H9 (cell line): ENCODE data around the gene EIF3K. TPM values are rescaled to one million over a fixed set of nuclear protein-coding genes. Genes with fewer than 3 reads are reported as not detected.

Experiments
- DNase-seq: peaks from one replicate; pipeline ENCODE4 v3.0.0-alpha.2; 2017
- H2AFZ ChIP-seq: one replicate; pipeline ENCODE4 v1.6.1; 2013; ENCODE audit warnings: mild to moderate bottlenecking, low read length, control low read depth, moderate library complexity
- H2AK5ac ChIP-seq: 2 replicates; pipeline ENCODE4 v1.6.1; 2013; ENCODE audit warnings: low read length, control low read depth, mixed read lengths; ENCODE audit not compliant: insufficient read length
- H2BK120ac ChIP-seq: one replicate; pipeline ENCODE4 v1.6.1; 2013; ENCODE audit warnings: low read depth, mild to moderate bottlenecking, low read length, control low read depth, inconsistent platforms; ENCODE audit not compliant: poor library complexity, severe bottlenecking
- H2BK12ac ChIP-seq: 2 replicates; pipeline ENCODE4 v1.6.1; 2013; ENCODE audit warnings: low read length, control low read depth, mixed read lengths, low read depth; ENCODE audit not compliant: insufficient read length
- H2BK15ac ChIP-seq: 2 replicates; pipeline ENCODE4 v1.6.1; 2013; ENCODE audit warnings: low read depth, low read length, control low read depth
- H2BK20ac ChIP-seq: one replicate; pipeline ENCODE4 v1.6.1; 2013; ENCODE audit warnings: low read depth, mild to moderate bottlenecking, low read length, control low read depth, inconsistent platforms; ENCODE audit not compliant: poor library complexity, severe bottlenecking
- H2BK5ac ChIP-seq: 2 replicates; pipeline ENCODE4 v1.6.1; 2013; ENCODE audit warnings: low read length, control low read depth, mixed read lengths; ENCODE audit not compliant: insufficient read length
- H3K14ac ChIP-seq: 2 replicates; pipeline ENCODE4 v1.6.1; 2013; ENCODE audit warnings: low read length, control low read depth; ENCODE audit not compliant: insufficient read depth
- H3K18ac ChIP-seq: 2 replicates; pipeline ENCODE4 v1.6.1; 2013; ENCODE audit warnings: low read depth, mild to moderate bottlenecking, mixed read lengths, low read length, control low read depth; ENCODE audit not compliant: insufficient read length
- H3K23ac ChIP-seq: 2 replicates; pipeline ENCODE4 v1.6.1; 2013; ENCODE audit warnings: low read length, control low read depth, mixed read lengths, low read depth; ENCODE audit not compliant: insufficient read length
- H3K23me2 ChIP-seq: 2 replicates; pipeline ENCODE4 v1.6.1; 2013; ENCODE audit warnings: low read depth, mild to moderate bottlenecking, mixed read lengths, low read length, control low read depth; ENCODE audit not compliant: insufficient read length, poor library complexity, severe bottlenecking
- H3K27ac ChIP-seq: 2 replicates; pipeline ENCODE4 v1.5.1; 2013; ENCODE audit warnings: low read length, control low read depth, mixed read lengths, low read depth; ENCODE audit not compliant: insufficient read length
- H3K27me3 ChIP-seq: 2 replicates; pipeline ENCODE4 v1.6.1; 2013; ENCODE audit warnings: low read length, control low read depth, inconsistent platforms; ENCODE audit not compliant: insufficient read depth
- H3K4ac ChIP-seq: 2 replicates; pipeline ENCODE4 v1.6.1; 2013; ENCODE audit warnings: low read depth, mild to moderate bottlenecking, control low read depth, inconsistent platforms, low read length, moderate library complexity
- H3K4me1 ChIP-seq: 2 replicates; pipeline ENCODE4 v1.6.1; 2013; ENCODE audit warnings: low read length, control low read depth, inconsistent platforms; ENCODE audit not compliant: insufficient read depth
- H3K4me2 ChIP-seq: 2 replicates; pipeline ENCODE4 v1.6.1; 2013; ENCODE audit warnings: low read length, control low read depth, mixed read lengths; ENCODE audit not compliant: insufficient read length, insufficient read depth
- H3K56ac ChIP-seq: 2 replicates; pipeline ENCODE4 v1.6.1; 2013; ENCODE audit warnings: low read depth, mild to moderate bottlenecking, mixed read lengths, low read length, control low read depth; ENCODE audit not compliant: insufficient read length
- H3K79me1 ChIP-seq: 2 replicates; pipeline ENCODE4 v1.6.1; 2013; ENCODE audit warnings: low read depth, mild to moderate bottlenecking, moderate library complexity, low read length, control low read depth, inconsistent platforms; ENCODE audit not compliant: insufficient read depth, poor library complexity, severe bottlenecking
- H3K79me2 ChIP-seq: 2 replicates; pipeline ENCODE4 v1.6.1; 2013; ENCODE audit warnings: low read length, control low read depth, inconsistent platforms; ENCODE audit not compliant: insufficient read depth
- H3K9ac ChIP-seq: 2 replicates; pipeline ENCODE4 v1.6.1; 2013; ENCODE audit warnings: low read length, control low read depth, mixed read lengths; ENCODE audit not compliant: insufficient read length; ENCODE audit errors: extremely low read depth
- H3K9me3 ChIP-seq: one replicate; pipeline ENCODE4 v1.6.1; 2013; ENCODE audit warnings: low read depth, low read length, inconsistent platforms; ENCODE audit not compliant: control insufficient read depth
- H3T11ph ChIP-seq: one replicate; pipeline ENCODE4 v1.6.1; 2013; ENCODE audit warnings: mild to moderate bottlenecking, low read length, control low read depth, inconsistent platforms
- H4K20me1 ChIP-seq: one replicate; pipeline ENCODE4 v1.6.1; 2013; ENCODE audit not compliant: control insufficient read depth, insufficient read length, insufficient read depth
- H4K5ac ChIP-seq: 2 replicates; pipeline ENCODE4 v1.6.1; 2013; ENCODE audit warnings: low read depth, mild to moderate bottlenecking, mixed read lengths, low read length, control low read depth; ENCODE audit not compliant: insufficient read length
- H4K8ac ChIP-seq: replicated peaks from 2 replicates; pipeline ENCODE4 v1.6.1; 2013; ENCODE audit warnings: low read length, control low read depth, mixed read lengths, low read depth; ENCODE audit not compliant: insufficient read length
- H4K91ac ChIP-seq: 2 replicates; pipeline ENCODE4 v1.6.1; 2013; ENCODE audit warnings: low read depth, mild to moderate bottlenecking, moderate library complexity, mixed read lengths, low read length, control low read depth; ENCODE audit not compliant: insufficient read length
- H3K27ac Mint-ChIP-seq, 3 experiments: 2 replicates in 2 of 3; 3 replicates in 1 of 3; pipeline ENCODE4 v1.8.0; 2020 to 2021; ENCODE audit warnings: mixed read lengths in 3 of 3, mild to moderate bottlenecking in 1 of 3, moderate library complexity in 1 of 3
- H3K27me3 Mint-ChIP-seq: 2 replicates; pipeline ENCODE4 v1.8.0; 2021; ENCODE audit warnings: low read depth, mild to moderate bottlenecking, moderate library complexity, mixed read lengths
- H3K36me3 Mint-ChIP-seq, 3 experiments: 2 replicates in 2 of 3; 3 replicates in 1 of 3; pipeline ENCODE4 v1.8.0; 2020 to 2021; ENCODE audit warnings: low read depth in 3 of 3, mixed read lengths in 3 of 3; ENCODE audit not compliant: insufficient read depth in 1 of 3
- H3K4me1 Mint-ChIP-seq, 2 experiments: 2 replicates each; pipeline ENCODE4 v1.8.0; 2020; ENCODE audit warnings: mixed read lengths in 2 of 2
- H3K4me3 Mint-ChIP-seq, 2 experiments: 2 replicates in 1 of 2; 3 replicates in 1 of 2; pipeline ENCODE4 v1.8.0; 2020 to 2021; ENCODE audit warnings: mild to moderate bottlenecking in 2 of 2, mixed read lengths in 2 of 2, moderate library complexity in 1 of 2
- H3K9me3 Mint-ChIP-seq, 2 experiments: 2 replicates in 1 of 2; 3 replicates in 1 of 2; pipeline ENCODE4 v1.8.0; 2020; ENCODE audit warnings: mild to moderate bottlenecking in 2 of 2, mixed read lengths in 2 of 2, moderate library complexity in 1 of 2
- WGBS: extraction: QIAGEN DNeasy Blood & Tissue Kit; methylation state at CpG from one replicate; pipeline ENCODE4 v1.1.7; 2013; ENCODE audit warnings: missing lambda C conversion rate, low lambda C conversion rate, mixed read lengths; ENCODE audit not compliant: insufficient read length; ENCODE audit errors: extremely low coverage; 5-methylcytosine and 5-hydroxymethylcytosine counted together
- total RNA-seq: library from RNA; stranded (reverse); gene quantifications from 2 replicates; pipeline ENCODE4 v1.2.1, GENCODE V29; 2021
- TF ChIP-seq, protein P1 (sequence below): fragments of 200-600 bp; sonication (generic); conservative IDR thresholded peaks from 3 replicates; pipeline ENCODE4 v1.8.0; 2021; ENCODE audit warnings: antibody characterized with exemption, mild to moderate bottlenecking

EIF3K gene
- total RNA-seq, 1 experiment from 2014 or later, result 345 TPM

- peaks cover 54 to 63% of the 10 kb centered on the region in 2 experiments for H3K4me1 Mint-ChIP-seq
- no peak overlapping the region for H3K23ac ChIP-seq
Measured at GRCh38 chr19:38675611-38676010, 56.6 kb downstream of the EIF3K start.

More at GRCh38 chr19:38675611-38676010, 56.6 kb downstream of the EIF3K start:
- WGBS, result no CpG with 5 or more reads among the region's 5 CpGs
- no peaks in the 10 kb centered on the region for H3K27me3 ChIP-seq
- H2BK15ac ChIP-seq, result no peak overlapping the region
- H3K79me2 ChIP-seq, result peaks cover 44% of the 10 kb centered on the region; the same call in 1 of the 2 replicates
- TF ChIP-seq, protein P1, sequence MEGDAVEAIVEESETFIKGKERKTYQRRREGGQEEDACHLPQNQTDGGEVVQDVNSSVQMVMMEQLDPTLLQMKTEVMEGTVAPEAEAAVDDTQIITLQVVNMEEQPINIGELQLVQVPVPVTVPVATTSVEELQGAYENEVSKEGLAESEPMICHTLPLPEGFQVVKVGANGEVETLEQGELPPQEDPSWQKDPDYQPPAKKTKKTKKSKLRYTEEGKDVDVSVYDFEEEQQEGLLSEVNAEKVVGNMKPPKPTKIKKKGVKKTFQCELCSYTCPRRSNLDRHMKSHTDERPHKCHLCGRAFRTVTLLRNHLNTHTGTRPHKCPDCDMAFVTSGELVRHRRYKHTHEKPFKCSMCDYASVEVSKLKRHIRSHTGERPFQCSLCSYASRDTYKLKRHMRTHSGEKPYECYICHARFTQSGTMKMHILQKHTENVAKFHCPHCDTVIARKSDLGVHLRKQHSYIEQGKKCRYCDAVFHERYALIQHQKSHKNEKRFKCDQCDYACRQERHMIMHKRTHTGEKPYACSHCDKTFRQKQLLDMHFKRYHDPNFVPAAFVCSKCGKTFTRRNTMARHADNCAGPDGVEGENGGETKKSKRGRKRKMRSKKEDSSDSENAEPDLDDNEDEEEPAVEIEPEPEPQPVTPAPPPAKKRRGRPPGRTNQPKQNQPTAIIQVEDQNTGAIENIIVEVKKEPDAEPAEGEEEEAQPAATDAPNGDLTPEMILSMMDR, result peak; percentile 26; the same call in 2 of the 3 replicates
- H2BK20ac ChIP-seq, result no peak overlapping the region
- no peak overlapping the region for H3K27ac ChIP-seq
- peaks cover 10 to 22% (median 20%) of the 10 kb centered on the region in 3 experiments; a peak in 5 of 7 replicates for H3K36me3 Mint-ChIP-seq
- no peak overlapping the region for H3K4me2 ChIP-seq
- peaks cover 2% of the 10 kb centered on the region for H3K79me1 ChIP-seq
- no peak overlapping the region for H2BK5ac ChIP-seq
- DNase-seq, result no peak
- peak overlapping the region; percentile 64 for H3K14ac ChIP-seq
- no peak overlapping the region for H3K56ac ChIP-seq
- peak overlapping the region; percentile 27 for H4K91ac ChIP-seq
- H2AK5ac ChIP-seq, result no peak overlapping the region
- no peak overlapping the region for H4K5ac ChIP-seq
- H3K4me3 Mint-ChIP-seq, result no peak overlapping the region
- no peak overlapping the region for H2AFZ ChIP-seq
- peaks cover 2% of the 10 kb centered on the region; the same call in 1 of the 2 replicates for H3K4me1 ChIP-seq
- H3K9me3 Mint-ChIP-seq, result no peaks in the 10 kb centered on the region; a peak in 1 of 5 replicates
- no peak overlapping the region for H2BK12ac ChIP-seq
- H3K4ac ChIP-seq, result no peak overlapping the region
- H3K27me3 Mint-ChIP-seq, result no peaks in the 10 kb centered on the region
- H3K18ac ChIP-seq, result peak overlapping the region; percentile 56
- no peak overlapping the region for H3K9ac ChIP-seq
- H3K23me2 ChIP-seq, result no peaks in the 10 kb centered on the region
- no peaks in the 10 kb centered on the region for H3K9me3 ChIP-seq
- H3K27ac Mint-ChIP-seq, result peak overlapping the region; percentile 40 to 94 (median 73); a peak in 3 of 7 replicates
- H2BK120ac ChIP-seq, result no peak overlapping the region
- no peaks in the 10 kb centered on the region for H4K20me1 ChIP-seq
- no peak overlapping the region for H4K8ac ChIP-seq
- no peak overlapping the region for H3T11ph ChIP-seq
